Measurements from ENCODE around the gene NBR1.

DNA sequence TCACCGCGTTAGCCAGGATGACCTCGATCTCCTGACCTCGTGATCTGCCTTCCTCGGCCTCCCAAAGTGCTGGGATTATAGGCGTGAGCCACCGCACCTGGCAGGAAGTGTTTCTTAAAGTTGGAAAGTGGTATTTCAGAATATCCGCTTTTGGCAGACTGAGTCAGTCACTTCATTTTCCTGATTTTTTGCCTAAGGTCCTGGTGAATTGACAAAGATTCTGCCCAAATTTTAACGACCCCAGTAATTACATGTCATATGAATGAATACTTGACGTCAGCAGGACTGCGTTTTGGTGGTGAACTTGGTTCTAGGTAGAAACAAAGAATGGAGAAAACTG lies 41.4 kb upstream of the NBR1 start:
- TF ChIP-seq, protein P1, sequence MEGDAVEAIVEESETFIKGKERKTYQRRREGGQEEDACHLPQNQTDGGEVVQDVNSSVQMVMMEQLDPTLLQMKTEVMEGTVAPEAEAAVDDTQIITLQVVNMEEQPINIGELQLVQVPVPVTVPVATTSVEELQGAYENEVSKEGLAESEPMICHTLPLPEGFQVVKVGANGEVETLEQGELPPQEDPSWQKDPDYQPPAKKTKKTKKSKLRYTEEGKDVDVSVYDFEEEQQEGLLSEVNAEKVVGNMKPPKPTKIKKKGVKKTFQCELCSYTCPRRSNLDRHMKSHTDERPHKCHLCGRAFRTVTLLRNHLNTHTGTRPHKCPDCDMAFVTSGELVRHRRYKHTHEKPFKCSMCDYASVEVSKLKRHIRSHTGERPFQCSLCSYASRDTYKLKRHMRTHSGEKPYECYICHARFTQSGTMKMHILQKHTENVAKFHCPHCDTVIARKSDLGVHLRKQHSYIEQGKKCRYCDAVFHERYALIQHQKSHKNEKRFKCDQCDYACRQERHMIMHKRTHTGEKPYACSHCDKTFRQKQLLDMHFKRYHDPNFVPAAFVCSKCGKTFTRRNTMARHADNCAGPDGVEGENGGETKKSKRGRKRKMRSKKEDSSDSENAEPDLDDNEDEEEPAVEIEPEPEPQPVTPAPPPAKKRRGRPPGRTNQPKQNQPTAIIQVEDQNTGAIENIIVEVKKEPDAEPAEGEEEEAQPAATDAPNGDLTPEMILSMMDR (IDR thresholded peaks at IDR 0.05; ENCODE audit: low read depth, low read length, missing input control): no peak
- TF ChIP-seq SP1 (IDR thresholded peaks at IDR 0.05): no peak
- no peak for TF ChIP-seq TAF1 (conservative IDR thresholded peaks at IDR 0.05)
- TF ChIP-seq FOXA1 (IDR thresholded peaks at IDR 0.05): no peak
- TF ChIP-seq, protein P2, sequence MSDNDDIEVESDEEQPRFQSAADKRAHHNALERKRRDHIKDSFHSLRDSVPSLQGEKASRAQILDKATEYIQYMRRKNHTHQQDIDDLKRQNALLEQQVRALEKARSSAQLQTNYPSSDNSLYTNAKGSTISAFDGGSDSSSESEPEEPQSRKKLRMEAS (IDR thresholded peaks at IDR 0.05): no peak
- no peak for TF ChIP-seq YY1 (IDR thresholded peaks at IDR 0.05)
- TF ChIP-seq, protein P3, sequence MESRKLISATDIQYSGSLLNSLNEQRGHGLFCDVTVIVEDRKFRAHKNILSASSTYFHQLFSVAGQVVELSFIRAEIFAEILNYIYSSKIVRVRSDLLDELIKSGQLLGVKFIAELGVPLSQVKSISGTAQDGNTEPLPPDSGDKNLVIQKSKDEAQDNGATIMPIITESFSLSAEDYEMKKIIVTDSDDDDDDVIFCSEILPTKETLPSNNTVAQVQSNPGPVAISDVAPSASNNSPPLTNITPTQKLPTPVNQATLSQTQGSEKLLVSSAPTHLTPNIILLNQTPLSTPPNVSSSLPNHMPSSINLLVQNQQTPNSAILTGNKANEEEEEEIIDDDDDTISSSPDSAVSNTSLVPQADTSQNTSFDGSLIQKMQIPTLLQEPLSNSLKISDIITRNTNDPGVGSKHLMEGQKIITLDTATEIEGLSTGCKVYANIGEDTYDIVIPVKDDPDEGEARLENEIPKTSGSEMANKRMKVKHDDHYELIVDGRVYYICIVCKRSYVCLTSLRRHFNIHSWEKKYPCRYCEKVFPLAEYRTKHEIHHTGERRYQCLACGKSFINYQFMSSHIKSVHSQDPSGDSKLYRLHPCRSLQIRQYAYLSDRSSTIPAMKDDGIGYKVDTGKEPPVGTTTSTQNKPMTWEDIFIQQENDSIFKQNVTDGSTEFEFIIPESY (IDR thresholded peaks at IDR 0.05): no peak
- TF ChIP-seq RAD21 (IDR thresholded peaks at IDR 0.05): no peak

Data from liver (tissue), 3 donors.